ENCODE measurements around the gene CYFIP1.

- TF ChIP-seq CTCF (IDR thresholded peaks at IDR 0.05; ENCODE audit: low read depth, low read length, poor library complexity, severe bottlenecking) (no peak), EZH2phosphoT487 (IDR thresholded peaks at IDR 0.05; ENCODE audit: borderline replicate concordance, low read length) (no peak)
Measured at GRCh38 chr15:22903961-22904534, 76.1 kb downstream of the CYFIP1 start.

Data from DOHH2 (cell line).